Measurements from ENCODE around the gene FAM135A.
"Not testable (repeated sequence)": the region's sequence is repeated elsewhere in the genome, so short reads cannot be mapped to it uniquely, and the experiment has no call there.

The FAM135A gene

DNA sequence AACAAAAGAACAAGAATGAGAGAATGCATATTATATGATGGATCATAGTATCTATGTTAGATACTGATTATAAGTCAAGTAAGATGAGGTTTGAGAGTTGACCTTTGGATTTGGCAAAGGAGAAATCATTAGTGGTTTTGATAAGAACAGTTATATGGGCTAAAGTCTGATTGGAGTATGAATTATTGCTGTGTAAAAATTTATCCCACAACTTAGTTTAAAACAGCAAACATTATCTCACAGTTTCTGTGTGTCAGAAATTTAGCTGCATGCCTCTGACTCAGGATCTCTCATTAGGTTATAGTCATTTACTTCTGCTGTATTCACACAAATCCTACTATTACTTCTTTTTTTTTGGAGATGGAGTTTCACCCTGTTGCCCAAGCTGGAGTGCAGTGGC lies 56.7 kb downstream of the FAM135A start:
- DNase-seq: no peak

DNA sequence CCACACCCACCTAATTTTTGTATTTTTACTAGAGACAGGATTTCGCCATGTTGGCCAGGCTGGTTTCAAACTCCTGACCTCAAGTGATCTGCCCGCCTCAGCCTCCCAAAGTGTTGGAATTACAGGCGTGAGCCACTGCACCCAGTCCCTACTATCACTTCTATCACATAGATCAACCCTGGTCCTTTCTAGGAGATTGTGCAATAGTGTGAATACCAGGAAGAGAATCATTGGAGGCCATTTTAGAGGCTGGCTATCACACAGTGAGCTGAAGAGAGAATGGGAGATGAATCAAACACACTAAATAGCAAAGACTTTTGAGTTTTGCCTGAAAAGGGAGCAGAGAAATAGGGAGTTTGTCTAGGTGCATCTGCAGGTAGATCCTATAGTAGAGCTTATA lies 57.2 kb downstream of the FAM135A start:
- DNase-seq: not testable (repeated sequence)

DNA sequence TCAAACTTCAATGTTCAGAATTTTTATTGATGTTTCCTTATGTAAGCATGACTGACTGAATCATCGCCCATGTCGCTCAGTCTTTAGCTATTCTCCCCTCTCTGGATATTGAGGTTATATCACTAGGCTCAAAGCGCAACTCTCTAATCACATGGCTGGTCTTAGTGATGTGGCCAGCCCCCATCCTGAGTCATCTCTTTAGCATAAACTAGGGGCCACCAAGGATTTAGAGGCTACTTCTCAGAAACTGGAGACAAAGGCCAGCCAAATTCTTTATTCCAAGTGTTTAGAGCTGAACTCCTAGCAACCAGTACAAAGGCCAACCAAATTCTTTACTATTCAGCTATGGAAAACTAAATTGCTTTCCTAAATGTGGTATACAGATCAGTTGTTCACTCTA lies 61.4 kb downstream of the FAM135A start:
- DNase-seq: no peak

DNA sequence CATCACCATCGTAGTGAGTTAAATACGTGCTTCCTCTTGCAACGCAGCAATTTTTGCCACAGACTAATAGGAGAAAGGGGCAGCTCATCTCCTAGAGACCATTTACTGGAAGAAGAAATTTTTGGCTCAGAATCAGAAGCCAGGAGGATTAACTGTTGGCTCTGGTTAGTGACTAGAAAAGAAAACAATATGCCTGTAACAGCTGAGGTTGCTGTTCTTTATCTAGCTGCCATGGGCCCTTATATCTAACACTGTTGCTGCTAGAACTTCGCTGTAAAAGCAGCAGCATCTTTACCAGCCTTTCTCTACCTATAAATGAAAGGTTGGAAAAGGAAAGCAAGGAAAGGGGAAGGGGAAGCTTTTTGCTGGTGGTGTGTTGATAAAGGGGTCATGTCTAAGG lies 65.9 kb downstream of the FAM135A start:
- no peak for DNase-seq

DNA sequence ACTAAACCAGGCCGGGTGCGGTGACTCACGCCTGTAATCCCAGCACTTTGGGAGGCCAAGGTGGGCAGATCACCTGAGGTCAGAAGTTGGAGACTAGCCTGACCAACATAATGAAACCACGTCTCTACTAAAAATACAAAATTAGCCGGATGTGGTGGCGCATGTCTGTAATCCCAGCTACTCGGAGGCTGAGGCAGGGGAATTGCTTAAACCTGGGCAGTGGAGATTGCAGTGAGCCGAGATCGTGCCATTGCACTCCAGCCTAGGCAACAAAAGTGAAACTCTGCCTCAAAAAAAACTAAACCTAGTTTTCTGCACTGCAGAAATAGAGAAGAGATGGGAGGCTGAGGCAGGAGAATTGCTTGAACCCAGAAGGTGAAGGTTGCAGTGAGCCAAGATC lies 73.3 kb downstream of the FAM135A start:
- DNase-seq: not testable (repeated sequence)

DNA sequence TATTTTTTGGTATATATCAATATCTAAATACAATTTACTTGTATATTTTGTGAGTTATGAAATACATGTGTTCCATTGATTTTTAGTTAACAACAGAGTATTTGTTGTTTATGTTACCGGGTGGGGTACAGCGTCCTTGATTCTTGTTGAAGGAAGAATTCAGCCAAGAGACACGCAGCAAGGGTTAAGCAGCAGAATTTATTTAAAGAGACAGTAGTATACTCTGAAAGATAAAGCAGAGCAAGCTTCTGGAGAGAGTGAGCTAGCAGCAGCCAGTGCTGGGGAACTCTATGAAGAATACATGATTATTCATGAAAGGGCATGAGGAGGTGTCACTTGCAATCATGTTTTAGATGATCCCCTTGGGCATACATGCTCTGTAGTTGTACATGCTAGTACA lies 76.1 kb downstream of the FAM135A start:
- DNase-seq: no peak

DNA sequence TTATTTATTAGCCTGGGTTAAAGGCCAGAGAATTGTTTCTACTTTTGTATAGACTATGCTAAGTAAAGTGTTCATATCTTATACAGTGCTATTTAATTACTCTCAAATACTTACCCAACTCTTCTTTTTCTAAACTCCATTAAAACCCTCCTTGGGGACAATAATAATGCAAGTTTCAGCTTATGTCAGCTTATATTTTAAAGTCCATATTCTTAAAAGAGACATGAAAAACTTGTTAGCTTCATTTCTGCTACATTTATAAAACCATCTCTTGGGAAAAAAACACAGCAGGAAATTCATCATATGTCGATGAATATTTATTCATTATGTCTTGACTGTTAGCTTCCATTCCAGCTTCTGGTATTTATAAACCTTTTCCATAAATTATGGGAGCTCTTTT lies 81.5 kb downstream of the FAM135A start:
- no peak for DNase-seq

DNA sequence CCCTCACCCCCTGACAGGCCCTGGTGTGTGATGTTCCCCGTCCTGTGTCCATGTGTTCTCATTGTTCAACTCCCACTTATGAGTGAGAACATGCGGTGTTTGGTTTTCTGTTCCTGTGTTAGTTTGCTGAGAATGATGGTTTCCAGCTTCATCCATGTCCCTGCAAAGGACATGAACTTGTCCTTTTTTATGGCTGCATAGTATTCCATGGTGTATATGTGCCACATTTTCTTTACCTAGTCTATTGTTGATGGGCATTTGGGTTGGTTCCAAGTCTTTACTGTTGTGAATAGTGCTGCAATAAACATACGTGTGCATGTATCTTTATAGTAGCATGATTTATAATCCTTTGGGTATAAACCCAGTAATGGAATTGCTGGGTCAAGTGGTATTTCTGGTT lies 82.5 kb downstream of the FAM135A start:
- DNase-seq: not testable (repeated sequence)

DNA sequence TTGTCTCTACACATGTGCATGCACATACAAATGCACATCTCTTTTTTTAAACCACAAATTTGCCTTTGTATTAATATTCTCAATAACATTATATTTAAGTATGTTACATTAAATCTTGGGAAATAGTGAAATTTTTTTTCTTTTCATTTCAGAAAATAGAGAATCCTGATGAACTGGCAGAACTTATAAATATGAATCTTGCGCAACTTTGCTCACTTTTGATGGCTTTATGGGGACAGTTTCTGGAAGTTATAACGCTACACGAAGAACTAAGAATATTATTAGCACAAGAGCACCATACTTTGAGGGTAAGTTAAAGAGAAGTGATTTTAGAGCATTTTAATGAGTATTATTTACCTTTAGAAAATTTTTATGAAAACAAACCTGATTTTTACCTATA lies 89.2 kb downstream of the FAM135A start:
- no peak for DNase-seq

DNA sequence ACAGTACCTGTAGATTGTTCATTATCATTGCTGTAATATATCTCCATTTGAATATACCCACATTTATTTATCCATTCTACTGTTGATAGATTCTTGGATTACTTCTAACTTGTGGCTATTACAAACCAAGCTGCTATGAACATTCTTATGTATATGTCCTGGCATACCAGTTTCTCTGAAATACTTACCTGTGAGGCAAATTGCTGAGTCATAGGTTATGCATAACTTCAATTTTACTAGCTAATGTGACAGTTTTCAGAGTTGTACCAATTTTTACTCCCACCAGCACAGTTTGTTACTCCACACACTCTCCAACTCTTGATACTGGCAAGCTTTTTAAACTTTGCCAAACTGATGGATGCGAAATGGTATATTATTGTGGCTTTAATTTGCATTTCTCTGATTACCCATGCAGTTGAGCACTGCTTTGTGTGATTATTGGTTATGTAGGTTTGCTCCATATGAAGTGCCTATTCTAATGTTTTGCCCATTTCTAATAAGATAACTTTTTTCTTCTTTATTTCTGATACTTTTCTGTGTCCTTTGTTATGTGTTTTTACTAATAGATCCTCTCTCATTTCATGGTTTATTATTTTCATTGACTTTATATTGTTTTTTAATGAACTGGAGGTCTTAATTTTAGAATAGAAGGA lies 90.6 kb downstream of the FAM135A start:
- DNase-seq: no peak

DNA sequence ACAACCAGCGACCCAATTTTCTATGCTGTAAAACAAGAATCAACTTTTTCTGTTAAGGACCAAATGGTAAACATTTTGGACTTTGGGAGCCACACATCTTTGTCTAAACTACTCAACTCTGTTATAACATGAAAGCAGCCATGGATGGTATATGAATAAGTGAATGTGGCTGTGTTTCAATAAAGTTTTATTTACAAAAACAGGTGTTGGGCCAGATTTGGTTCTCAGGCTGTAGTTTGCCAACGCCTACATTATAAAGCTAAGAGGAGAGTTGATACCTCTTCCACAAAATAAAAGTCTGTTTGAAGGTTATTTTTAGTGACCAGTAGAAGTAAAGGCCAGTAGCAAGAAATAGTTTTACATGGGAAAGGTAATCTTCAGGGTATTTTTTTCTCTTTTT lies 93.0 kb downstream of the FAM135A start:
- no peak for DNase-seq

DNA sequence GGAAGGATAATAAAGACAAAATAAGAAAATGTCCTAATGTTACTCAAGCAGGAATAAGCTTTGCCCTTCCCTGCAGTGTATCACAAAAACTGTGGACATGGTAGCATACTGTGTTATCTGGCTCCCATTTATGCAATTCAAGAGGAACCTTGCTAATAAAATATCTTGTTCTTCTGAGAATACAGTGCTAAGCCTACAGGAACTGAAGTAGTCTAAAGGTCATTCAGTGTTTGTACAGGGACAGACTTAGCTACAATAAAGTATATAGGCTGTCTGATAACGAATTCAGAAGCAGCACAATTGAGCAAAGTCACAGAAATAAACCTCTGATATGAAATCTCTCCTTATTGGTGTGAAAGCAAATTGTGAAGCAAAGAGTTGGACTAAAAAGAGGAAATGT lies 93.9 kb downstream of the FAM135A start:
- no peak for DNase-seq

DNA sequence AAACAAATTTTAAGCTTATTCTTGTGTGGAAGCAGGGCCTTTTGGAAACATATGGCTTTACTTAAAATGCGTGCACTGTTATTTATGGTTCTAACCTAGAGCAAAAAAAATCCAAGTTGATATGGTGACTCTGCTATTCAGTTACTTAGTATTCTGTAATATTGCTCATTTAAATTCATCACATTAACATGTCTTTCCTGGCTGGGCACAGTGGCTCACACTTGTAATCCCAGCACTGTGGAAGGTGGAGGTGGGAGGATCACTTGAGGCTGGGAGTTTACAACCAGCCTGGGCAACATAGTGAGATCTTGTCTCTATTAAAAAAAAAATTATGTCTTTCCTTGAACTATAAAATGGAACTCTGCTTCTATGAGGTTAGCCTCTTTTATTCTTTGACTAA lies 95.6 kb downstream of the FAM135A start:
- DNase-seq: no peak

DNA sequence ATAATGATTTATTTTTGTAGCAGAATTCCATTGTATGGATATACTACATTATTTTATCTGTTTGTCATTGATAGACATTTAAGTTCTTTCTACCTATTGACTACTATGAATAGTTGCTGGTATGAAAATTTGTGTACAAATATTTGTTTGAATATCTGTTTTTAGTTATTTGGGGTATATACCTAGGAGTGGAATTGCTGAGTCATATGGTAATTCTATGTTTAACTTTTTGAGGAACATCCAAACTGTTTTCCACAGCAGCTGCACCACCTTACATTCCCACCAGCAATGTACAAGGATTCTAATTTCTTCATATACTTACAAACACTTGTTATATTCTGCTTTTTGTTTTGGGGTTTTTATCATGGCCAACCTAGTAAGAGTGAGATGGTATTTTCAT lies 97.3 kb downstream of the FAM135A start:
- no peak for DNase-seq

DNA sequence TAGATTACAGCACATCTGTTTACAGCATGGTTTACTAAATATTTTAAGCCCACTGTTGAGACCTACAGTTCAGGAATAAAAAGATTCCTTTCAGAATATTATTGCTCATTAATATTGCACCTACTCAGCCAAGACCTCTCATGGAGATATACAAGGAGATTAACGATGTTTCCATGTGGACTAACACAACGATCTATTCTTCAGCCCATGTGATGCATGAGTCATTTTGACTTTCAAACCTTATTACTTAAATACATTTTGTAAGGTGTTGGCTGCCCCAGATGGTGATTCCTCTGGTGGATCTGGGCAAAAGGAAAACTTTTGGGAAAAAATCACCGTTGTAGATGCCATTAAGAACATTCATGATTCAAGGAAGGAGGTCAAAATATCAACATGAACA lies 105.4 kb downstream of the FAM135A start:
- DNase-seq: no peak

DNA sequence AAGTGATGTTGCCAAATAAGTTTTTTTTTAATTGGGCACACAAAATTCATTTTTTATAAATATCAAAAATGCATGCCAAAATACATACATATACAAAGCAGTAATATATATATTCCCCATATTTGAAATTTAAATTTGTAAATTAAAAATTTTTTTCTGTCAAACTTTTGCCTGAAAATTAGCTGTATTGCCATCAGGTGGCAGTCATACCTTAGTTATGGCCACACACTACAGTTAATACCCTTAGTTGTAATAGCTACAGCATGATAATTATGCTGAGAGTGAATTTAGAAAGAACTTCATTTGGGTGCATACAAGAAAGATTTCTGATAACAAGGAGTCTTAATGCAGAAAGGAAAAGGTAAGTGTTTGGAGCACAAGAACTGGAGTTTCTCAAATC lies 107.3 kb downstream of the FAM135A start:
- no peak for DNase-seq

DNA sequence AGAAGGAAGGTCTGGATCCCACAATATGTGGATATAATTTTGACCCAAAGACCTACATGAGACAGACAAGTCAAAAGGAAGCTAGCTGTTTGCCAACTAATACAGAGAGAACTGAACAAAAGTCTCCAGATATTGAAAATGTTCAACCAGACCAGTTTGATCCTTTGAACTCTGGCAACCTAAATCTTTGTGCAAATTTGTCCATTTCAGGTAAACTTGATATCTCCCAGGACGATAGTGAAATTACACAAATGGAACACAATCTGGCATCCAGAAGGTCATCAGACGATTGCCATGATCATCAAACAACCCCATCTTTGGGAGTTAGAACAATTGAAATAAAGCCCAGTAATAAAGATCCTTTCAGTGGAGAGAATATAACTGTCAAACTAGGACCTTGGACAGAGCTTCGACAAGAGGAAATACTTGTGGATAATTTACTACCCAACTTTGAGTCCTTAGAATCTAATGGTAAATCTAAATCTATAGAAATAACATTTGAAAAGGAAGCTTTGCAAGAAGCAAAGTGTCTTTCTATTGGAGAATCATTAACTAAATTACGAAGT lies 111.5 kb downstream of the FAM135A start:
- no peak for DNase-seq

DNA sequence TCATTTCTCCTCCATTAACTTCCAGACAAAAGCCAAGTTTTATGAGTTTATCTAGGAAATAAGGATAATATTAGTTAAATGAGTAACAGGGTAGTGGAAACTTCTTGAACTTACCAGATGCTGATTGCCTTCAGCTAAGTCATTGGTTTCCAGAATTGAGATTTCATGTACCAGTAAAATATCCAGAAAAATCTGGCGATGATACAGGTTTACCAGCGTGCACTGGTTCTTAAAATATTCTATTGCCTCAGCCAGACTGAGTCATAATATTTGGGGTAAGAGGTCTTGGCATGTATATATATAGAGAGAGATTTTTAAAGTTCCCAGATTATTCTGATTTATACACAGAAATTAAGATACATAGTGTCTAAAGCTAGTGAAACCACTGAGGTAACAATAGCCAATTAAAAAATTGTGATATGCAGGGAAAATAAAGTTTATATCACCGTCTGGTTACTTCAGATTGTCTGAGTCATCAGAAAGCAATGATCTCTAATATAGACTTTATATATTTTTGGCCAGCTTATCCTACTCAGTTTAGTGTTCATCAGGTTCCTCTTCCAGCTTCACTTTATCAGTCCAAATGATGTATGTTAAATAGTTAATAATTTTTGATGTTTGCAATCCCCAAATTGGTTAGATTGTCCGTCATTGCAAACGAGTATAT lies 113.9 kb downstream of the FAM135A start:
- DNase-seq: no peak

DNA sequence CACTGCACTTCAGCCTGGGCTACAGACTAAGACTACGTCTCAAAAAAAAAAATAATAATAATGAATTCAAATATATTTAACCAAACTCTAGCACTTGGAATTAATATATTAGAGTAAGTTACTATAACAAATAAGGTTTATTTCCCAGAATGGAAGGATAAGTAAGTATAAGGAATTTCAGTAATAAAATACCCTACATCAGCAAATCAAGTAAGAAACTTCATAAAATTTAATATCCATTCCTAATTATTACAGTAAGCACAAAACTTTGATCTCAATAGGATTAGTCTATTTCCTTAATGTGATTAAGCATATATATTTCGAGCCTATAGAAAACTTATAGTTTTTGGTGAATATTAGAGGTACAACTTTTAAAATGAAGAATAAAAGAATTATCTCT lies 116.7 kb downstream of the FAM135A start:
- DNase-seq: no peak

DNA sequence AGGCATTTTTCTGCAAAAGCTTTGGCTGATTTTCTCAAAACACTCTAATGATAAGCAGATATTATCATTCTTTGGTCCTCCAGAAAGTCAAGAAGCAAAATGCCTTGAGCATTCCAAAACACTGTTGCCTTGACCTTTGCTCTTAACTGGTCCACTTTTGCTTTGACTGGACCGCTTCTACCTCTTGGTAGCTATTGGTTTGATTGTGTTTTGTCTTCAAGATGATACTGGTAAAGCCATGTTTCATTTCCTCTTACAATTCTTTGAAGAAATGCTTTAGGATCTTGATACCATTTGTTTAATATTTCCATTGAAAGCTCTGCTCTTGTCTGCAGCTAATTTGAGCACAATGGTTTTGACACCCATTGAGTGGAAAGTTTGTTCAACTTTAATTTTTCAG lies 117.8 kb downstream of the FAM135A start:
- no peak for DNase-seq

DNA sequence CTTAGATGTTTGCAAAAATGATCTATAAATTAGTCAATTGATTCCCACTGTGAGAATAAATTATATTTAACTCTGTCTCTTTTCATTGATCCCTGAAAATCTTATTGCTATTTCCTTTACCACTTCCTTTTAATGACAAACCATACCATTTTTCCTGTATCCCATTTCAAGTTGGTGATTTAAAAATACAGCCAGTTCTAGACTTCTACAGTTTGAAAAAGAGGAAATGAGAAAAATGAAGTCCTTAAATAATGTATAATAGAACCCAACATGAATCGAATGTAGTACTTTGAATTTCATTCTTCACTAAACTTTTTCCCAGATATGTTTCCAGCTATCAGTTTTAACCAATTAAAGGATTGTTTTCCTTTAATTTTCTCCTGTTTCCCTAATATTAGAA lies 124.0 kb downstream of the FAM135A start:
- DNase-seq: no peak

DNA sequence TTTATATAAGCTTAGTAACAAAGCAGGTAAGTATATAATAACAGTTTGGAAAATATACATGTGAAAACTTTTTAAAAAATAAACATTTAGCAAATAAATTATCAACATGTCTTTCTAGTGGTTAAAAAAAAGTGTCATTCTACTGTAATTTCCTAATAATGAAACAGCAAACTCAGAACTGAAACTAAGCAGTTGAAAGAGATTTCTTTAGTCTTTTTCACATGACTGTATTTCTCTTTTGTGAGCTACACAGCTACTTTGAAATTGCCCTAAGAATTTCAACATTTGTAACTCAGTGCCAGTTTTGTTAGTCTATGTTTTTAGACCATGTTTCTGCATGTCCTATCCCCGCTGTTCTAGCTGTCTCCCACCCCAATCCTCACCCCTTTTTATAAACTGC lies 125.1 kb downstream of the FAM135A start:
- DNase-seq: no peak

DNA sequence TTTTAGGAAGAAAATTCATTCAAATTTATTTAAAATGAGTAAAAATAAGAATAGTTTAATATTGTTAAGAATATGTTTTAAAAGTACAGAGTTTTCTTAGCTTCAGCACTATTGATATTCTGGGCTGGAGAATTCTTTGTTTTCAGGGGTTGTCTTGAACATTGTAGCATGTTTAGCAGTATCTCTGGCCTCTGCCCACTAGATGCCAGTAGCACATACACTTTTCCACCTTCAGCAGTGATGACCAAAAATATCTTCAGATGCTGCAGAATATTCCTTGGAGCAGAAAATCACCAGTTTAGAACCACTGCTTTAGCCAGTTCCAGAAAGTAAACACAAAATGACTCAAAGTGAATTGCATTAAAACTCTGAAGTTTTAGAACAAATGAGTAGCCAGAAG lies 134.0 kb downstream of the FAM135A start:
- no peak for DNase-seq

DNA sequence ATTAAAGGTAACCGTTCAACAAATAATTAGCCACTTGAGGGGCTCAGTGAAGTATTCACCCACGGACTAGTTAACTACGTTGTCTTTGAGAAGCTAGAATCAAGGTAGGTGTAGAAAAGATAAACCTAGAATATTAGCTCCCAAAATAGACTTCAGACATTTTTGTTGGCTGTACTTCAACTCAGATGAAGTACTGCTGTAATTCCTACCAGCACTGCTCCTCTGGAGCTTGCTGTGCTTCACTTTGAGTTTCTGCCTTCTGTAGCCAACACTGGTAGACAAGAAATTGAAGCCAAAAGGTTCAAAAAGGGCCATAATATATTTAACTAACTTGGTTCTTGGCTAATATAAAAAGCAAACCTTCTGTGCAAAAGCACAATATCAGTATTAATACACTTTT lies 134.6 kb downstream of the FAM135A start:
- no peak for DNase-seq

DNA sequence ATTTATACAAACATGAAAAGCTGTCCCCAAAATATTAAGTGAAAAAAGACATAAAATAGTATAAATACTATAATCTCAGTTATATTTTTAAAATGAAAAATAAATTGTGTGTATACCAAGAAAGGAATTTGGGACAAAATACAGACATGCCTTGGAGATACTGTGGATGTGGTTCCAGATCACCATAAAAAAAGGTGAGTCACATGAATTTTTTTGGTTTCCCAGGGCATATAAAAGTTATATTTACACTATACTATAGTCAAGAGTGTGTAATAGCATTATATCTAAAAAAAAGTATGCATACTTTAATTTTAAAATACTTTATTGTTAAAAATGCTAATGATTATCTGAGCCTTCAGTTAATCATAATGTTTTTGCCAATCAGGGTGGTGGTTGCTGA lies 136.0 kb downstream of the FAM135A start:
- no peak for DNase-seq
